ENCODE results near the gene EXTL1. TPM values are rescaled to one million over a fixed set of nuclear protein-coding genes. Genes with fewer than 3 reads are reported as not detected.
A peak's percentile ranks its signal among the peaks of the same experiment; 100 is the strongest.

The EXTL1 gene
- total and polyA plus RNA-seq, 2 of the 4 experiments (the other 2 are of a cell fraction) = 0.90 to 5.2 TPM

GRCh38 chr1:26057189-26057588 lies 35.6 kb downstream of the EXTL1 start:
- Histone ChIP-seq H3K18ac (ENCODE audit: low read depth, low read length) (no peak overlapping the region), H2BK5ac (ENCODE audit: low read depth, low read length, poor library complexity, severe bottlenecking) (no peak overlapping the region), H2AFZ (replicated peaks; ENCODE audit: low read length, poor library complexity) (no peak overlapping the region), H2BK20ac (ENCODE audit: low read depth, low read length) (no peak overlapping the region), H3K9me1 (ENCODE audit: insufficient read depth, low read length) (0 out of 2 replicates have a peak, but pooled peaks cover 3% of the 10 kb centered on the region), H3K23ac (ENCODE audit: low read depth, low read length) (no peak overlapping the region), H3K4me1 (ENCODE audit: control insufficient read depth, insufficient read depth, low read length) (no peaks in the 10 kb centered on the region), H3K14ac (replicated peaks; ENCODE audit: low read depth, low read length) (no peak overlapping the region), H4K91ac (ENCODE audit: insufficient read depth, low read depth, low read length) (no peak overlapping the region), H4K20me1 (ENCODE audit: insufficient read depth, low read length) (no peaks in the 10 kb centered on the region), H3K27me3 (ENCODE audit: control insufficient read depth, insufficient read depth, low read length) (peaks cover 75% of the 10 kb centered on the region), H2AK9ac (replicated peaks; ENCODE audit: low read depth, low read length, poor library complexity) (peak overlapping the region; percentile 55), H3K4me2 (ENCODE audit: low read depth, low read length) (no peak overlapping the region), H2BK120ac (ENCODE audit: low read depth, low read length) (no peak overlapping the region), H4K5ac (ENCODE audit: low read depth, low read length) (no peak overlapping the region), H3K4ac (ENCODE audit: low read depth, low read length) (no peak overlapping the region), H2AK5ac (ENCODE audit: low read depth, low read length) (no peak overlapping the region), H3K9me3 (ENCODE audit: control insufficient read depth, insufficient read depth, low read length) (no peaks in the 10 kb centered on the region), H3K56ac (ENCODE audit: extremely low read depth, insufficient read depth, low read length) (no peak overlapping the region), H3K9ac (ENCODE audit: low read depth, low read length) (no peak overlapping the region), H3K4me3 (ENCODE audit: insufficient read depth, low read depth, low read length) (no peak overlapping the region), H4K8ac (ENCODE audit: low read depth in 2 of 2, low read length in 2 of 2) (no peak overlapping the region), H2BK15ac (ENCODE audit: low read depth, low read length) (no peak overlapping the region), H3K79me1 (ENCODE audit: low read depth in 1 of 2, low read length in 2 of 2) (no peaks in the 10 kb centered on the region), H3K36me3 (ENCODE audit: control insufficient read depth, insufficient read depth, low read length) (no peaks in the 10 kb centered on the region), H3K27ac (ENCODE audit: insufficient read depth, low read length) (no peak overlapping the region)
- no TSS peak for BruUV-seq (replicated peaks)
- in situ Hi-C loops (cut with MboI; ENCODE audit: low sequenced_read_pairs) = no loop called here
- ATAC-seq (ENCODE audit: low read depth) = no peak
- ChIA-PET CTCF (no interaction called here), POLR2A (ENCODE audit: unreplicated experiment) (no interaction called here)
- TF ChIP-seq CHD1 (IDR thresholded peaks at IDR 0.05; ENCODE audit: low read depth, low read length) (no peak), MXI1 (IDR thresholded peaks at IDR 0.05; ENCODE audit: borderline replicate concordance, low read depth, low read length) (no peak), CEBPB (IDR thresholded peaks at IDR 0.05; ENCODE audit: low read depth, low read length) (no peak), ELK1 (IDR thresholded peaks at IDR 0.05; ENCODE audit: borderline replicate concordance, low read depth, low read length) (no peak), USF2 (IDR thresholded peaks at IDR 0.05; ENCODE audit: low read depth, low read length) (no peak), MAZ (IDR thresholded peaks at IDR 0.05; ENCODE audit: borderline replicate concordance, low read depth, low read length) (no peak), SMC3 (IDR thresholded peaks at IDR 0.05; ENCODE audit: low read depth, low read length) (no peak), RCOR1 (IDR thresholded peaks at IDR 0.05; ENCODE audit: insufficient replicate concordance, low read length) (no peak), MAFK (IDR thresholded peaks at IDR 0.05; ENCODE audit: low read depth, low read length) (no peak), RFX5 (IDR thresholded peaks at IDR 0.05; ENCODE audit: low read depth, low read length) (no peak), RAD21 (IDR thresholded peaks at IDR 0.05; ENCODE audit: low read length) (no peak), NFE2L2 (IDR thresholded peaks at IDR 0.05; ENCODE audit: low read depth, low read length) (no peak), BHLHE40 (IDR thresholded peaks at IDR 0.05; ENCODE audit: low read depth, low read length) (no peak), FOS (IDR thresholded peaks at IDR 0.05; ENCODE audit: low read depth, low read length) (no peak), POLR2A (IDR thresholded peaks at IDR 0.05; ENCODE audit: low read depth, low read length) (no peak), CTCF (conservative IDR thresholded peaks at IDR 0.05; ENCODE audit: low read depth, low read length) (no peak)
- dilution Hi-C loops (cut with HindIII; ENCODE audit: low sequenced_read_pairs, unreplicated experiment) = no loop called here
- whole genome bisulfite sequencing, 2 experiments (ENCODE audit: extremely low coverage in 2 of 2, insufficient read length in 1 of 2) = no CpG with 5 or more reads among the region's 2 CpGs
- intact Hi-C loops (cut with micrococcal nuclease) = no loop called here
- no peak for DNase-seq

Data from IMR-90 (cell line).